MCF 10A (cell line): Measurements from ENCODE around the gene TBX1. TPM values are rescaled to one million over a fixed set of nuclear protein-coding genes. Genes with fewer than 3 reads are reported as not detected.

Experiments used
- BruUV-seq: library from RNA; stranded (reverse); fragments of 400-500 nt; replicated peaks from 2 replicates; lab custom pipeline; 2021; lab: Mats Ljungman, UMichigan
- CTCF ChIA-PET: fragments of 300-600 bp; sonication (Branson Sonifier 250); formaldehyde crosslinking; extraction: SDS; loops from one replicate; lab custom pipeline; 2021; ENCODE audit warnings: antibody characterized with exemption, inconsistent platforms; lab: Yijun Ruan, JAX
- POLR2A ChIA-PET: fragments of 300-600, 350-650 bp; sonication (Branson Sonifier 250); formaldehyde crosslinking; extraction: SDS; loops from one replicate; lab custom pipeline; 2020; ENCODE audit warnings: antibody characterized with exemption, inconsistent platforms; lab: Yijun Ruan, JAX
- DNase-seq: peaks from one replicate; pipeline ENCODE4 v3.0.0-alpha.2; 2018; ENCODE audit not compliant: unreplicated experiment
- H3K27ac Mint-ChIP-seq: one replicate; pipeline ENCODE4 v1.8.0; 2022; ENCODE audit warnings: mild to moderate bottlenecking, low read depth, mixed read lengths; ENCODE audit not compliant: unreplicated experiment
- H3K27me3 Mint-ChIP-seq: one replicate; pipeline ENCODE4 v1.8.0; 2022; ENCODE audit warnings: mixed read lengths; ENCODE audit not compliant: insufficient read depth, unreplicated experiment
- H3K36me3 Mint-ChIP-seq: one replicate; pipeline ENCODE4 v1.8.0; 2022; ENCODE audit warnings: mild to moderate bottlenecking, moderate library complexity, mixed read lengths; ENCODE audit not compliant: insufficient read depth, unreplicated experiment
- H3K4me1 Mint-ChIP-seq: one replicate; pipeline ENCODE4 v1.8.0; 2022; ENCODE audit warnings: mixed read lengths; ENCODE audit not compliant: insufficient read depth, unreplicated experiment
- H3K4me3 Mint-ChIP-seq: one replicate; pipeline ENCODE4 v1.8.0; 2022; ENCODE audit warnings: mild to moderate bottlenecking, moderate library complexity, mixed read lengths; ENCODE audit not compliant: unreplicated experiment
- H3K9me3 Mint-ChIP-seq: one replicate; pipeline ENCODE4 v1.8.0; 2022; ENCODE audit warnings: mixed read lengths; ENCODE audit not compliant: unreplicated experiment
- intact Hi-C: fragments of 100-400 bp; cut with micrococcal nuclease; formaldehyde crosslinking; loops from 2 replicates; pipeline ENCODE4 v1.14.1; 2022
- total RNA-seq: library from RNA; stranded (reverse); gene quantifications from 2 replicates; pipeline ENCODE4 v1.2.3, GENCODE V29; 2022
- TF ChIP-seq, protein P1 (sequence below): fragments of 200-600 bp; IDR thresholded peaks from one replicate; pipeline ENCODE4 v1.8.0; 2022; ENCODE audit warnings: antibody characterized with exemption, mild to moderate bottlenecking; ENCODE audit not compliant: unreplicated experiment

Gene TBX1
- total RNA-seq, 1 experiment from 2014 or later, result not detected

DNA sequence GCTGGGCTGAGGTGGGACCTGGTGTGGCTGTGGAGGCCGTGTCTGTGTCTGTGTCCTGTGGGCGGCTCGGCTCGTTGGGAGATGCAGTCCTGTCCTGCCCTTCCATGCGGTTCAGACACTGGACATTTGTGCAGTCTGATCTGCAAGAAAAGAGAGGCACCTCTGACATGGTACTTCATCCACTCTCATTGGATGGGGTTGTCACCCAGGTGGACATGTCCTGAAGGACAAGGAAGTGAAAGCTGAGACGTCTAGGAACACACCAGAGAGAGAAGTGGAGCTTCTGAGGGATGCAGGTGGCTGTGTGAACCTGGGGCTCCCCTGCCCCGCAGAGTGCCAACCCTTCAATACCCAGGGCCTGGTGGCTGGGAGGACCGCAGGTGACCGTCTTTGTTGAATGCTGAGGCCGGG lies 18.4 kb downstream of the TBX1 start:
- Mint-ChIP-seq H3K27ac (no peak overlapping the region), H3K27me3 (peaks cover 10% of the 10 kb centered on the region), H3K9me3 (no peaks in the 10 kb centered on the region), H3K4me1 (peaks cover 5% of the 10 kb centered on the region), H3K36me3 (peaks cover 6% of the 10 kb centered on the region), H3K4me3 (no peak overlapping the region)
- DNase-seq, result no peak
- no TSS peak for BruUV-seq
- ChIA-PET CTCF (interaction anchor here (0.7 kb wide), 1 partner anchor 71 kb away, joined by 3 read pairs; no protein-coding TSS in a partner anchor), POLR2A (interaction anchor here (0.9 to 1.4 kb wide), 2 partner anchors 27 to 77 kb away, joined by 3 to 4 read pairs; no protein-coding TSS in a partner anchor)
- intact Hi-C loops, result no loop called here
- TF ChIP-seq, protein P1, sequence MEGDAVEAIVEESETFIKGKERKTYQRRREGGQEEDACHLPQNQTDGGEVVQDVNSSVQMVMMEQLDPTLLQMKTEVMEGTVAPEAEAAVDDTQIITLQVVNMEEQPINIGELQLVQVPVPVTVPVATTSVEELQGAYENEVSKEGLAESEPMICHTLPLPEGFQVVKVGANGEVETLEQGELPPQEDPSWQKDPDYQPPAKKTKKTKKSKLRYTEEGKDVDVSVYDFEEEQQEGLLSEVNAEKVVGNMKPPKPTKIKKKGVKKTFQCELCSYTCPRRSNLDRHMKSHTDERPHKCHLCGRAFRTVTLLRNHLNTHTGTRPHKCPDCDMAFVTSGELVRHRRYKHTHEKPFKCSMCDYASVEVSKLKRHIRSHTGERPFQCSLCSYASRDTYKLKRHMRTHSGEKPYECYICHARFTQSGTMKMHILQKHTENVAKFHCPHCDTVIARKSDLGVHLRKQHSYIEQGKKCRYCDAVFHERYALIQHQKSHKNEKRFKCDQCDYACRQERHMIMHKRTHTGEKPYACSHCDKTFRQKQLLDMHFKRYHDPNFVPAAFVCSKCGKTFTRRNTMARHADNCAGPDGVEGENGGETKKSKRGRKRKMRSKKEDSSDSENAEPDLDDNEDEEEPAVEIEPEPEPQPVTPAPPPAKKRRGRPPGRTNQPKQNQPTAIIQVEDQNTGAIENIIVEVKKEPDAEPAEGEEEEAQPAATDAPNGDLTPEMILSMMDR, result no peak

DNA sequence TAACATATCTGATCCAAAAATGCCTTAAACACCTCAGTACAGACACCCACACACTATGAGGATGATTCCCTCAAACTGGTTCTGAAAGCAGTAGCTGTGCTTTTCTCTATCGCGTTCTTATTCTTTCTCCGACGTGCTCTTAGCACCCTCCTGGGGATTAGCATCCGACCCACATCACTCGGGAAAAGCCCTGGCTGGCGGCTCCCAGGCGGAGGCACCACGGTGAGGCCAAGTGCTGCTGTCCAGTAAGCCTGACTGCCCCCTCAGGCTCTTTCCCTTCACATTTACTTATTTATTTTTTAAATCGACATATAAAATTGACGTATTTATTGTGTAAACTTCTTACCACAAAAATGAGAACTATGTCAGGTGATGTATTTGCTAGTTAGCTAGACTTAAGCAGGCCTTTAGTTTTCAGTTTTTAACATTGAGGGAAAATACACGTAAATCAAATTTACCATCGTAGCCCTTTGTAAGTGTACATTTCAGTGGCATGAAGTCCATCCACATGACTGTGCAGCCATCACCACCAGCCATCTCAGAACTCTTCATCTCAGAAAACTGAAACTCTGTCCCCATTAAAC lies 19.2 kb downstream of the TBX1 start:
- intact Hi-C loops, result no loop called here
- Mint-ChIP-seq H3K36me3 (peaks cover 6% of the 10 kb centered on the region), H3K27me3 (peaks cover 2% of the 10 kb centered on the region), H3K4me1 (peaks cover 5% of the 10 kb centered on the region), H3K4me3 (no peak overlapping the region), H3K9me3 (no peaks in the 10 kb centered on the region), H3K27ac (peak overlapping the region; percentile 13)
- BruUV-seq, result no TSS peak
- no peak for DNase-seq
- POLR2A ChIA-PET, result interaction anchor here (0.9 to 1.4 kb wide), 2 partner anchors 26 to 76 kb away, joined by 3 to 4 read pairs; no protein-coding TSS in a partner anchor
- CTCF ChIA-PET, result interaction anchor here (0.6 to 0.7 kb wide), 2 partner anchors 23 to 49 kb away, joined by 4 to 6 read pairs; no protein-coding TSS in a partner anchor
- TF ChIP-seq, protein P1, result no peak

DNA sequence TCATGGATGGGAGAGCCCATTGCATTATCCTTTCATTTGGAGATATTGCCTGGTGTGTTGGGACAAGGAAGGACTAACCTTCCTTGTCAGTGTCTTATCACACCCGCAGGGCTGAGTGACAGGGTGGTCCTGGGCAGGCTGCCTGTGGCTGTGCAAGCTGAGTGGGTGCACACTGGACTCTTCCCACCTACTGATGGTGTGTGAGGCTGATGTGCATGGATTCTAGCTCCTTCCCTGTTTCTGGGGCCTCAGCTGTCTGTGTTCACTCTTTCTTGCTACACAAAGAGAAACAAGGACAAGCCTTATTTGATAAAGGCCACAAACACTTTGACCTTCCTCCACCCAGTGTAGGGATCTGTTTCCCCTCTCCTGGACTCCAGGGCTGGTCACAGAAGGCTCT lies 22.0 kb downstream of the TBX1 start:
- no TSS peak for BruUV-seq
- ChIA-PET POLR2A (interaction anchor here (0.7 kb wide), 1 partner anchor 82 kb away, joined by 3 read pairs; no protein-coding TSS in a partner anchor), CTCF (interaction anchor here (0.9 to 1.1 kb wide), 2 partner anchors 17 to 40 kb away, joined by 3 to 4 read pairs; no protein-coding TSS in a partner anchor)
- H3K36me3 Mint-ChIP-seq, result peaks cover 6% of the 10 kb centered on the region
- H3K4me3 Mint-ChIP-seq, result no peak overlapping the region
- H3K27me3 Mint-ChIP-seq, result no peaks in the 10 kb centered on the region
- no peak overlapping the region for H3K27ac Mint-ChIP-seq
- no peaks in the 10 kb centered on the region for H3K9me3 Mint-ChIP-seq
- peaks cover 5% of the 10 kb centered on the region for H3K4me1 Mint-ChIP-seq
- intact Hi-C loops, result no loop called here
- TF ChIP-seq, protein P1, result no peak
- DNase-seq, result no peak

DNA sequence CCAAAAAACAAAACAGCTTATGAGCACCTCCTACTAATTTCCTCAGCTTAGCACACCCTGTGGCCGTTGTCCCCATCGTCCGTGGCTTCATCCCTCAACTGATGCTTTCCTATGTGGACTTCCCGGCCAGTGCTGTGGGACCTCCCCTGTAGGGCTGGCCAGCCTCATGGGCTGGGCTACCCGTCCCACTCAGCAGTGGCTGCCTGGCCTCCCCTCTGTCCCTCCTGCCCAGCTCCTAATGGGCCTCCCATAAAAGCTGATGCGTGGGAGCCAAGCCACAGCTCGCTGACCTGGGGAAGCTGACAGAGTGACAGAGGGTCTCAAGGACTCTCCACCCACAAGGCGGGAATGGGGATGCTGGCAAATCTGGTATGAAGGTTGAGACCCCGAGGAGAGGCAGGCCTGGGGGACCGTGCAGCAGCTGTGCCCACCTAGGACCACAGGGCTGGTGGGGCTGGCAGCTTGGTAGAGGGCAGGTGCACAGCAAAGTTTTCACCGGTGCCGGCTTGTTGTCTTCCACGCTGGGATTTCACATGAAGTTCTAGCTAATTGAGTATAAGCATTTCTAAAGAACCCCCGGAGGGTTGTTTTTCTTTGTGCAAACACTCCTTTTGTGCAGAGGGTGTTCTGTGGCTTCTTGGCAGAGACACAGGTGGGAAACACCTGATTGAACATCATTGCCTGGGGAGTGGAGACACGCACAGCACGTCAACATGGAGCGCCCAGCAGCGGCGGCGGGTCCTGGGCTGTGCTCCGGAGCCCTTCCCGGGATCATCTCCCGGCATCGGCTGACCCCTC lies 23.2 kb downstream of the TBX1 start:
- Mint-ChIP-seq H3K36me3 (peaks cover 6% of the 10 kb centered on the region), H3K27me3 (no peaks in the 10 kb centered on the region), H3K4me1 (peaks cover 5% of the 10 kb centered on the region), H3K9me3 (no peaks in the 10 kb centered on the region), H3K27ac (no peak overlapping the region), H3K4me3 (no peak overlapping the region)
- TF ChIP-seq, protein P1, result no peak
- intact Hi-C loops, result no loop called here
- ChIA-PET POLR2A (interaction anchor here (0.7 to 0.8 kb wide), 3 partner anchors 22 to 213 kb away, joined by 3 to 5 read pairs (median 3); partner anchors contain the start of genes GNB1L and RTL10), CTCF (no interaction called here)
- no peak for DNase-seq
- BruUV-seq, result no TSS peak
